ENCODE results near the gene RET. TPM values are rescaled to one million over a fixed set of nuclear protein-coding genes. Genes with fewer than 3 reads are reported as not detected.

RET gene
- total and polyA plus RNA-seq, 2 of the 13 experiments (the other 11 are each of a cell fraction or from before 2014, with no cell fraction given) = 0.02 TPM; not detected in 1

GRCh38 chr10:43138021-43138756, 61.3 kb downstream of the RET start, which contains the start of gene CSGALNACT2 (continued):
- TF ChIP-seq, protein P1, sequence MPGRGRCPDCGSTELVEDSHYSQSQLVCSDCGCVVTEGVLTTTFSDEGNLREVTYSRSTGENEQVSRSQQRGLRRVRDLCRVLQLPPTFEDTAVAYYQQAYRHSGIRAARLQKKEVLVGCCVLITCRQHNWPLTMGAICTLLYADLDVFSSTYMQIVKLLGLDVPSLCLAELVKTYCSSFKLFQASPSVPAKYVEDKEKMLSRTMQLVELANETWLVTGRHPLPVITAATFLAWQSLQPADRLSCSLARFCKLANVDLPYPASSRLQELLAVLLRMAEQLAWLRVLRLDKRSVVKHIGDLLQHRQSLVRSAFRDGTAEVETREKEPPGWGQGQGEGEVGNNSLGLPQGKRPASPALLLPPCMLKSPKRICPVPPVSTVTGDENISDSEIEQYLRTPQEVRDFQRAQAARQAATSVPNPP (CRISPR knock-in tag; IDR thresholded peaks at IDR 0.05) = no peak
- TF ChIP-seq GTF2F1 (IDR thresholded peaks at IDR 0.05; ENCODE audit: low read length) = no peak
- TF ChIP-seq, protein P2, sequence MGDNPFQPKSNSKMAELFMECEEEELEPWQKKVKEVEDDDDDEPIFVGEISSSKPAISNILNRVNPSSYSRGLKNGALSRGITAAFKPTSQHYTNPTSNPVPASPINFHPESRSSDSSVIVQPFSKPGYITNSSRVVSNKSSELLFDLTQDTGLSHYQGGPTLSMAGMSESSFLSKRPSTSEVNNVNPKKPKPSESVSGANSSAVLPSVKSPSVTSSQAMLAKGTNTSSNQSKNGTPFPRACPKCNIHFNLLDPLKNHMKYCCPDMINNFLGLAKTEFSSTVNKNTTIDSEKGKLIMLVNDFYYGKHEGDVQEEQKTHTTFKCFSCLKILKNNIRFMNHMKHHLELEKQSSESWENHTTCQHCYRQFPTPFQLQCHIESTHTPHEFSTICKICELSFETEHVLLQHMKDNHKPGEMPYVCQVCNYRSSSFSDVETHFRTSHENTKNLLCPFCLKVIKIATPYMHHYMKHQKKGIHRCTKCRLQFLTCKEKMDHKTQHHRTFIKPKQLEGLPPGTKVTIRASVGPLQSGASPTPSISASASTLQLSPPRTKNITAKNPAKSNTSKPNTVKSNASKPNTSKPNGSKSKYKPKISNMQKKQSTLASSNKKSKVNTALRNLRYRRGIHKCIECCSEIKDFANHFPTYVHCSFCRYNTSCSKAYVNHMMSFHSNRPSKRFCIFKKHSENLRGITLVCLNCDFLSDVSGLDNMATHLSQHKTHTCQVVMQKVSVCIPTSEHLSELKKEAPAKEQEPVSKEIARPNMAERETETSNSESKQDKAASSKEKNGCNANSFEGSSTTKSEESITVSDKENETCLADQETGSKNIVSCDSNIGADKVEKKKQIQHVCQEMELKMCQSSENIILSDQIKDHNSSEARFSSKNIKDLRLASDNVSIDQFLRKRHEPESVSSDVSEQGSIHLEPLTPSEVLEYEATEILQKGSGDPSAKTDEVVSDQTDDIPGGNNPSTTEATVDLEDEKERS (CRISPR knock-in tag; IDR thresholded peaks at IDR 0.05) = no peak
- TF ChIP-seq RXRA (CRISPR knock-in tag; IDR thresholded peaks at IDR 0.05) = no peak
- TF ChIP-seq, protein P3, sequence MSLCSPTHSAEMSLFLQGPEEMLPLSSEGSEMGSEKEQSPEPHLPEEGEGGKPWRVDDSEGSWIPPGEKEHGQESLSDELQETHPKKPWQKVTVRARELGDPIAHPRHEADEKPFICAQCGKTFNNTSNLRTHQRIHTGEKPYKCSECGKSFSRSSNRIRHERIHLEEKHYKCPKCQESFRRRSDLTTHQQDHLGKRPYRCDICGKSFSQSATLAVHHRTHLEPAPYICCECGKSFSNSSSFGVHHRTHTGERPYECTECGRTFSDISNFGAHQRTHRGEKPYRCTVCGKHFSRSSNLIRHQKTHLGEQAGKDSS (CRISPR knock-in tag; IDR thresholded peaks at IDR 0.05; ENCODE audit: borderline replicate concordance, low read depth) = 0 out of 2 replicates have a peak, but pooled peaks have one; percentile 21
- 0 out of 2 replicates have a peak, but pooled peaks have one; percentile 39 for TF ChIP-seq IRX3 (CRISPR knock-in tag; IDR thresholded peaks at IDR 0.05; ENCODE audit: borderline replicate concordance, low read depth)
- TF ChIP-seq, protein P4, sequence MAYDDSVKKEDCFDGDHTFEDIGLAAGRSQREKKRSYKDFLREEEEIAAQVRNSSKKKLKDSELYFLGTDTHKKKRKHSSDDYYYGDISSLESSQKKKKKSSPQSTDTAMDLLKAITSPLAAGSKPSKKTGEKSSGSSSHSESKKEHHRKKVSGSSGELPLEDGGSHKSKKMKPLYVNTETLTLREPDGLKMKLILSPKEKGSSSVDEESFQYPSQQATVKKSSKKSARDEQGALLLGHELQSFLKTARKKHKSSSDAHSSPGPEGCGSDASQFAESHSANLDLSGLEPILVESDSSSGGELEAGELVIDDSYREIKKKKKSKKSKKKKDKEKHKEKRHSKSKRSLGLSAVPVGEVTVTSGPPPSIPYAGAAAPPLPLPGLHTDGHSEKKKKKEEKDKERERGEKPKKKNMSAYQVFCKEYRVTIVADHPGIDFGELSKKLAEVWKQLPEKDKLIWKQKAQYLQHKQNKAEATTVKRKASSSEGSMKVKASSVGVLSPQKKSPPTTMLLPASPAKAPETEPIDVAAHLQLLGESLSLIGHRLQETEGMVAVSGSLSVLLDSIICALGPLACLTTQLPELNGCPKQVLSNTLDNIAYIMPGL (CRISPR knock-in tag; IDR thresholded peaks at IDR 0.05; ENCODE audit: borderline replicate concordance in 1 of 2, low read depth in 1 of 2) = peak; percentile 53 to 86
- peak; percentile 16; the same call in 1 of the 2 replicates for TF ChIP-seq ZNF331 (CRISPR knock-in tag; IDR thresholded peaks at IDR 0.05)
- no peak for TF ChIP-seq ARNT2 (CRISPR knock-in tag; IDR thresholded peaks at IDR 0.05; ENCODE audit: low read depth)
- peak; percentile 91 for TF ChIP-seq ZFY (CRISPR knock-in tag; IDR thresholded peaks at IDR 0.05)
- TF ChIP-seq, protein P5, sequence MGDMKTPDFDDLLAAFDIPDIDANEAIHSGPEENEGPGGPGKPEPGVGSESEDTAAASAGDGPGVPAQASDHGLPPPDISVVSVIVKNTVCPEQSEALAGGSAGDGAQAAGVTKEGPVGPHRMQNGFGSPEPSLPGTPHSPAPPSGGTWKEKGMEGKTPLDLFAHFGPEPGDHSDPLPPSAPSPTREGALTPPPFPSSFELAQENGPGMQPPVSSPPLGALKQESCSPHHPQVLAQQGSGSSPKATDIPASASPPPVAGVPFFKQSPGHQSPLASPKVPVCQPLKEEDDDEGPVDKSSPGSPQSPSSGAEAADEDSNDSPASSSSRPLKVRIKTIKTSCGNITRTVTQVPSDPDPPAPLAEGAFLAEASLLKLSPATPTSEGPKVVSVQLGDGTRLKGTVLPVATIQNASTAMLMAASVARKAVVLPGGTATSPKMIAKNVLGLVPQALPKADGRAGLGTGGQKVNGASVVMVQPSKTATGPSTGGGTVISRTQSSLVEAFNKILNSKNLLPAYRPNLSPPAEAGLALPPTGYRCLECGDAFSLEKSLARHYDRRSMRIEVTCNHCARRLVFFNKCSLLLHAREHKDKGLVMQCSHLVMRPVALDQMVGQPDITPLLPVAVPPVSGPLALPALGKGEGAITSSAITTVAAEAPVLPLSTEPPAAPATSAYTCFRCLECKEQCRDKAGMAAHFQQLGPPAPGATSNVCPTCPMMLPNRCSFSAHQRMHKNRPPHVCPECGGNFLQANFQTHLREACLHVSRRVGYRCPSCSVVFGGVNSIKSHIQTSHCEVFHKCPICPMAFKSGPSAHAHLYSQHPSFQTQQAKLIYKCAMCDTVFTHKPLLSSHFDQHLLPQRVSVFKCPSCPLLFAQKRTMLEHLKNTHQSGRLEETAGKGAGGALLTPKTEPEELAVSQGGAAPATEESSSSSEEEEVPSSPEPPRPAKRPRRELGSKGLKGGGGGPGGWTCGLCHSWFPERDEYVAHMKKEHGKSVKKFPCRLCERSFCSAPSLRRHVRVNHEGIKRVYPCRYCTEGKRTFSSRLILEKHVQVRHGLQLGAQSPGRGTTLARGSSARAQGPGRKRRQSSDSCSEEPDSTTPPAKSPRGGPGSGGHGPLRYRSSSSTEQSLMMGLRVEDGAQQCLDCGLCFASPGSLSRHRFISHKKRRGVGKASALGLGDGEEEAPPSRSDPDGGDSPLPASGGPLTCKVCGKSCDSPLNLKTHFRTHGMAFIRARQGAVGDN (CRISPR knock-in tag; IDR thresholded peaks at IDR 0.05) = peak; percentile 87
- no peak for TF ChIP-seq ZNF562 (CRISPR knock-in tag; IDR thresholded peaks at IDR 0.05; ENCODE audit: borderline replicate concordance)
- TF ChIP-seq ATF7-NPFF (CRISPR knock-in tag; IDR thresholded peaks at IDR 0.05; ENCODE audit: low read depth) = peak; percentile 25; the same call in 1 of the 2 replicates
- TF ChIP-seq PAWR (CRISPR knock-in tag; IDR thresholded peaks at IDR 0.05; ENCODE audit: borderline replicate concordance) = no peak

Measured in HepG2 (cell line).